GM19099 (cell line): ENCODE measurements around the gene SIGLEC10.

Experiments
- POLR2A ChIP-seq: IDR thresholded peaks from 3 replicates; pipeline ENCODE4 v1.6.1; 2011; ENCODE audit warnings: low read depth; ENCODE audit not compliant: insufficient read length; ENCODE audit errors: extremely low read depth

The SIGLEC10 gene

DNA sequence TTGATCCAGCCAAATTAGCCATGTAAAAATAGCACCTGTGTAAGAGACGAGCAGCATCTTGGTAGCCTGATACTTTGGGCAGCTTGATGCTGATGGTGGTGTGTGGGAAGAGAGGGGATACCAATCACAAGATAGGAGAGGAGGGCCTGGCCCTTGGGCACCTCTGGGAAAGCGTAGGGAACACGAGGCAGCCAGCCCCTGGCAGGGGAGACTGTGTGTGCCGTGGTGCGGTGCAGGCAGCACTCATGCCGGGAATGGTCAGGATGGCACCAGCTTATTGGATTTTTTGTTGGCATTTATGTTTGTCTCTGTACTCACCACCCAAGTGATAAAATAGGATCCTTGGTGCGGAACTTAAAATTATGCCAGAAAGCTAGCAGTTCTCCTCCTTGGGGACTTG is 30.6 kb upstream of the SIGLEC10 start:
- no peak for TF ChIP-seq POLR2A

DNA sequence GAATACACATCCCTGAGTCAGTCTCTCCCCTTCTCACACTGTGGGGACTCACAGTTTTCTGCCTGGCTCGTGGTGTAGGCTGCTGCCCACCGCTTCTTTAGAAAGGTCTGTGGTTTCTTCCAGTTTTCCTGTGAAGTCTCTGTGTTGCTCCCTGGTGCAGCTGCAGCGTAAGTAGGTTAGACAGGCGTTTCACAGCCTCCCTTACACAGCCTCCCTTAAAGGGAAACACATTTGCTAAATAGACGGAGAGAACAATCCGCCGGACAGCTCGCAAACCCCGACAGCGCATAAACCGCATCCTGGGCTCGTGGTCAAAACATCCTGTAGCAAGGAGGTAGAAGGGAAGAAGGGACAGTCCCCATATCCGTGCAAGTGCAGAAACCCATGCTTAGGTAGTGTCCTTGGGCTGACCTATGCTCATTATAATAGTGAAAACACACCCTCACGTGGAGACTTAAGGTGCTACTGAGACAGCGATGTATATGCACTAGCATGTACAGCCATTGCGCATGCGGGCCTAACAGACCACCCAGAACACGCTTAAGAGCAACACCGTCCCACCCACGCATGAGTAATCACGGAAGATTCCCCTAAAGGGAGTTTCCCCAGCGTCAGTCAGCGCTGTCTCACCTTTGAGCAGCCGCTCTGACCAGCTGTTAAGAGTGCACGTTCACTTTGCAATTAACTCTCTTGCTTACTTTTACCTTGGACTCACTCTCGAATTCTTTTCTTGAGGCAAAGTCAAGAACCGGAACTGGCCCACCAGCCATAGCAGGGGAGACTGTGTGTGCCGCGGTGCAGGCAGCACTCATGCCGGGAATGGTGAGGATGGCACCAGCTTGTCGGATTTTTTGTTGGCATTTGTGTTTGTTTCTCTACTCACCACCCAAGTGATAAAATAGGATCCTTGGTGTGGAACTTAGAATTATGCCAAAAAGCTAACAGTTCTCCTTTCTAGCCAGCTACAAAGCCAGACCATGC is 24.3 kb upstream of the SIGLEC10 start:
- no peak for TF ChIP-seq POLR2A

DNA sequence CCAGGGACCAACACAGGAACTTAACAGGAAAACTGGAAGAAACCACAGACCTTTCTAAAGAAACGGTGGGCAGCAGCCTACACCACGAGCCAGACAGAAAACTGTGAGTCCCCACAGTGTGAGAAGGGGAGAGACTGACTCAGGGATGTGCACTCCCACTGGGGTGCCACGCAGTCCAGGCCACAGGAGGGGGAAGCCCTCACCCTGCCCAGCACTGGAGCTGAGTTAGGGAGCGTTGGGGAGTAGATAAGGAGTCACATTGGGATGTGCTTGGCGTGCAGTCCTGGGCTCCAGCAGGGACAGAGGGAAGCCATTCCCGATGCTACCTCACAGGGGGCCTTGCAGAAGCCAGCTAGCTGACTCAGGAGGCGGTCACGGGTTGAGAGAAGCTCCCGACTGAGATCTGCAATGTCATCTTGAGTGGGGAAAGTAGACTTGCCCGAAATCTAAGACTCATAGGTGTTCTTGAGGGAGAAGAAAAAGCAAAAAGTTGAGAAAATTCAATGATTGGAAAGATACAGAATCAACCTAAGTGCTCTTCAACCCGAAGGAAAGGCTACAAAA is 23.5 kb upstream of the SIGLEC10 start:
- no peak for TF ChIP-seq POLR2A

DNA sequence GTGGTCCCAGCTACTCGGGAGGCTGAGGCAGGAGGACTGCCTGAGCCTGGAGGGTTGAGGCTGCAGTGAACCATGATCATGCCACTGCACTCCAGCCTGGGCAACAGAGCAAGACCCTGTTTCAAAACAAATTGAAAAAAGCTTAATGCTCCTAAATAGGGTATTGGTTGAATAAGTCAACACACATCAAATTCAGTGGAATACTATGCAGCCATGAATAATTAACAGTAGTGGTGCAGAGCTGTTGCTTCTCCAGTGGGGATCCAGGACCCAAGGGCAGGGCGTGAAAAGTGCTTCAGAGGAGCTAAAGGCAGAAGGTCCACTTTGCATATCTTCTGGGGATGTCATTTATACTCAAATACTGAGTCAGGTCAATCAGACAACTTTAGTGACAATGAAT is 22.6 kb upstream of the SIGLEC10 start:
- TF ChIP-seq POLR2A: no peak

DNA sequence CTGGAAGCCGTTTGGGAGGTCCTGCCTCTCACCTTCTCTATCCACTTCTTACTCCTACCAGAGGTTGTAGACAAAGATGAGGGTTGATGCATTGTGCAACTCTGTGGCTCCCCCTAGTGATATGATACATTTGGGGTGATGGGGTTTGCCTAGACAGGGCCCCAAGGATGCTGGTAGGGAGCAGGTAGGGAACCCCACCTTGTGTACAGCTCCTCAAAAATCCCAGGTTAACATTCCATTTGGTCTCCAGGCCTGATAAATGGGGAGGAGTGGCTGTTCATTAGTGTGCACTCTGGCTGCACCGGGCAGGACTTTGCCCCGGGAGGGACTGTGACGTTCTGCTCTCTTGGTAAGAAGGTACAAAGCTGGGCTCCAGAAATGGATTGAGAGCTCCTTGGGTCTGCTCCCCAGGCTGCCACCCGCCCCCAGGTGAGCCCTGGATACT is 21.6 kb upstream of the SIGLEC10 start:
- no peak for TF ChIP-seq POLR2A

DNA sequence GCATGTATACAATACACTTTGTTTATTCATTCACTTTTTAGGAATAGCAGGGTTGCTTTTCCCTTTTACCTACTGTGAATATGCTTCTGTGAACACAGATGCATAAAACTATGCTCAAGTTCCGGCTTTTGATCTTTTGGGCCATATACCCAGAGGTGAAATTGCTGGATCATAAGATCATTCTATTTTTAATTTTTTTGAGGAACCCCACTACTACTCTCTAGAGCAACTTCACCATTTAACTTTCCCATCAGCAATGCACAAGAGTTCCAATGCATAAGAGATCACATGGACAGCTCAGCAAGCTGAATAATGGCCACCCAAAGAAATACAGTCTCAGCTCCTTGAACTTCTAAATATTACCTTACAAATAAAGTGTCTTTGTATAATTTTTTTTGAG is 17.0 kb upstream of the SIGLEC10 start:
- TF ChIP-seq POLR2A: no peak

DNA sequence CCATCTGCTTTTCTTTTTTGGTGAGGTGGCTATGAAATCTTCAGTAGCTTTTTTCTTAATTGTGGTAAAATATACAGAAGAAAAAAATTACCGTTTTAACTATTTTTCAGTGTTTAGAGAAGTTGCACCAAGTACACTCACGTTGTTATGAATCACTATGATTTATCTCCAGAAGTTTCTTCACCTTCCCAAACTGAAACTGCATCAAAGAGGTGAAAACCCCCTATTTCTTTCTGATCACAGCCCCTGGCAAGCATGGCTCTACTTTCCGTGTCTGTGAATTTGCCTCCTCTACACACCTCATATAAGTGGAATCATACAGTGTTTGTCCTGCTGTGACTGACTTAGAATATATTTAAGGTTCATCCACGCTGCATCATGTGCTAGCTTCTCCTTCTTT is 15.6 kb upstream of the SIGLEC10 start:
- no peak for TF ChIP-seq POLR2A

DNA sequence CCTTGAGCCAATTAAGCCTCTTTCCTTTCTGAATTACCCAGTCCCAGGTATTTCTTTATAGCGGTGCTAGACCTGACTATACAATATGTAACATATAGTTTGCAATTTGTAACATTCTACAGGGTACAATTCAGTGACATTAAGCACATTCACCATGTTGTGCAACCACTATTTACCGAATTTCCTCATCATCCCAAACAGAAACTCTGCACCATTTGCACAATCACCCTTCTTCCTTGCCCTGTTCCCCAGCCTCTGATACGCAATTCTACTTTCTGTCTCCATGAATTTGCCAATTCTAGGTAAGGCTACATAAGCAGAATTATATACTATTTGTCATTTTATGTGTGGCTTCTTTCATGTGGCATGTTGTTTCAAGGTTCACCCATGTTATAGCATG is 13.7 kb upstream of the SIGLEC10 start:
- no peak for TF ChIP-seq POLR2A

DNA sequence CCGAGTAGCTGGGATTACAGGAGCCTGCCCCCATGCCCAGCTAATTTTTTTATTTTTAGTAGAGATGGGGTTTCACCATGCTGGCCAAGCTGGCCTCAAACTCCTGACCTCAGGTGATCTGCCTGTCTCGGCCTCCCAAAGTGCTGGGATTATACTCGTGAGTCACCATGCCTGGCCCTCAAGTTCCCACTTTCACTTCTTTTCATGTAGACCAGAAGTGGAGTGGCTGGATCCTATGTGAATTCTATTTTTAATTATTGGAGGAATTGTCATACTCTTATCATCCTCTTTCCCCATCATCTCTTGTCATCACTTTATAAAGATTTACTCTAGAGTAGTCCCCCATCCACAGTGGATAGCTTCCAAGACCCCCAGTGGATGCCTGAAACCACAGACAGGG is 12.8 kb upstream of the SIGLEC10 start:
- no peak for TF ChIP-seq POLR2A

DNA sequence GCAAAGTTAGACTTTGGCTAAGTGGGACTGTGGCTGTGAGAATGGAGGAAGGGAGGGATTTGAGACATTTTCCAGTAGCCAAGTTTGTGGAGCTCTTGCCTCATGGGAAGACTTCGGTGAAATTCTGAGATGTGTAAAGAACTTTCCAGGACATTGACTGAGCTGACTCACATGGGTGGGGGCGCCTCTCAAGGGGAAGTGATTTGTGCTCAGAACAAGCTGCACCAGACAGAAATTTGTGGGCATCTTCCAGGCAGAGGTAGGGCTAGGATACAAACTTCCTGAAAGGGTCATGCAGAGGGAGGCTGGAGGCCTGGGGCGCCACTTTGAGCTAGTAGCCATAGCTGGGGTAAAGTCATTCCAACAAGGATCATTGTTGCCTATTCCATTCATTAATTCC is 9.8 kb upstream of the SIGLEC10 start:
- TF ChIP-seq POLR2A: no peak

DNA sequence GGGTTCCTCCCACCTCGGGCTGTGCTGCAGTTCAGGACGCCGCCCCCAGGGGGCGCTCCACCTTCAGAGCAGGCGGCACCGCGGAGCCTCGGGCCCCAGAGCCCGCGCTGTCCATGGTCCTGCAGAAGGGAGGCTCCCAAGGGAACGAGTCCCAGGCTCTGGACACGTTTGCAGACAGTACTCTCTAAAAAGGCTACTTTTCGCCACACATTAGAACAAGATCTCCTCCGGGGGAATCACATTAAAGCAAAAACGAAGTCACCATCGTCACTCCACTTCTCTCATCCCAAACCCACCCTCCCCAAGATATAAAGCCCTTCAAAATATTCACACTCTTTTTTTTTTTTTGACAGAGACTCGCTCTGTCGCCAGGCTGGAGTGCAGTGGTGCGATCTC is 4.6 kb upstream of the SIGLEC10 start:
- no peak for TF ChIP-seq POLR2A

DNA sequence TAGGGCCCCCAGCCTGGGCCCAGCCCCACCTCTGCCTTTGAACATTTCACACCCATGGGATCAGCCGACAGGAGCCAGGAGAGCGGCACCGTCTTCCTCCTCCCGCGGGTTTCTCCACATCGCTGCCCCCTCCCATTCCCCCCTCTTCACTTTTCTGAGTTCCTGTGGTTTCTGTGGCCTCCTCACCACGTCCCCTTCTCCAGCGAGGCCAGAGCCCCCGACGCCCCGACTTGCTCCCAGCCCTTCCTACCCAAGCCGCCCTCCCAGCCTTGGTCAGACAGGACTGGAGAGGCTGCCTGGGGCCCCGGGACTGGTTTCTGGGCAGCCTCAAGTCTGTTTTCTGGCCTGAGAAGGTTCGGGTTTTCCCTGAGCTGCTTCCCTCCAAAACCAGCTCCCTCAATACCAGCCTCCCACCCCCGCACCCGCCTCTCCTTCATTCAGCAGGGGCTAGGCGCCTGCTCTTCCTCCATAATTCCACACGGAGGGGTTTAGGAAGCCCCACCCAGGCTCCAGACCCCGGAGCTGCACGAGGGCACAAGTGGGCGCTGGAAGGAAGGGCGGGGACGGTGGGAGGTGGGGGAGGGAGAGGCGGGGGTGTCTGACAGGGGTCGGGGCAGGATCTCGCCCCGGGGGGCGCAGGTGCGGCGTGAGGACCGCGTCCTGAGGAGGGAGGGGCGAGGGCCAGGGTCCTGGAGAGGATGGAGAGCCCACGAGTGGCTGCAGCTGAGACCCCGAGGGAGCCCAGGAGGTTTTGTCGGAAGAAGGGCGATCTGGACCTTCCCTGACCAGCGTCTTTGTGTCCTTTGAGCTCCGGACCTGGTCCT is 4.0 kb upstream of the SIGLEC10 start:
- no peak for TF ChIP-seq POLR2A

DNA sequence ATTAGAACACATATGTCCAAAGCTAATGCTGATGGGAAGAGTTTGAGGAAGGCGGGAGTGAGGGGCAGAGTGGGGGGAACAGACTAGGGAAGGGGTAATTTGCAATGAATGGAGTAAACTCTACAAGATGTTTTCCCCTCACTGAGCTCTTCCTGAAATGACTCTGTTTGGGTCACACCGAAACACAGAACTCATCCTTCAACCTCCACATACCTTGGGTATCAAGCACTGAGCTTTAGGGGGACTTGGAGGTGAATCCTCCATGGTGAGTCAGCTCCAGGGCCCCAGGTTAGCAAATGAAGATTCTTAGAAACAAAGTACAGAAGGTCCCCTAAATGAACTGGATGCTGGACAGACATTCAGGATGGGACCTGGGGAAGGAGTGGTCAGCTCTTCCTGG is 1.3 kb upstream of the SIGLEC10 start:
- no peak for TF ChIP-seq POLR2A

DNA sequence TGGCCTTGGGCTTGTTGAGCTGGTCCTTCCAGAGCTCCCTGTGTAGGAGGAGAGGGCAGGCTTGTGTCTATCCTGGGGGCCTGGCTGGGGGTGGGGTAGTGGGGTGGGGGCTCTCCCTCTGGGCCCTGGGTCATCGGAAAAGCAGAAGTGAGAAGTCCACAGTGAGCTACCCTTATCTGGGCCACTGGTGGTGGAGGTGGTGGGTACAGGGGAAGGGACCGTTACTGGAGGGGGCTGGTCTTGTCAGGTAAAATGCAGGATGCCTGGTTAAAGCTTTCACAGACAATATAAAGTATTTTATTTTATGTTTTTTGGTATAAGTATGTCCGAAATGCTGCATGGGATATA is 342 bp upstream of the SIGLEC10 start:
- no peak for TF ChIP-seq POLR2A

DNA sequence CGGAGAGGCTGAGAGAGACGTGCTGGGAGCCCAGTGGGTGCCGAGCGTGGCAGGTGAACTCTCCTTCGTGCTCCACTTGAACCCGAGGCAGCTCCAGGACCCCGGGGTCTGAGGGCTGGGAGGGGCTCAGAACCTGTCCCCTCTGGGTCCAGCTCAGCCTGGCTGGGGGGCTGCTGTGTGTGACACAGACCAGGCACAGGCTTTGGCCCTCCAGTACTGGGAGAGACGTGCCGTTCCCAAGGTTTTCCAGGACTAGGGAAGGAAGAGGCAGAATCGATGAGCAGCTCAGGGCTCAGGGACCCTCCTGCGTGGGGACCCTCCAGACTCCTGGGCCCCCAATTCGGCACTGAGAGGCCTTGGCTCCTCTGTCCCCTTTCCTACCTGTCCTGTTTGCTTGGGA is 2.3 kb downstream of the SIGLEC10 start:
- no peak for TF ChIP-seq POLR2A
